ENCODE results near the gene HAGHL. TPM values are rescaled to one million over a fixed set of nuclear protein-coding genes. Genes with fewer than 3 reads are reported as not detected.

Gene HAGHL
- total and polyA plus RNA-seq, 2 donors (not counting 1 experiment from before 2014, with no cell fraction given), result 3.7 to 16.3 TPM

GRCh38 chr16:762595-763268 lies 35.8 kb downstream of the HAGHL start:
- Histone ChIP-seq H3K4me3 (replicated peaks in 1 of 4; ENCODE audit: control extremely low read depth in 1 of 4, insufficient read depth in 1 of 4, low read depth in 3 of 4, low read length in 4 of 4) (no peak overlapping the region), H3K36me3 (ENCODE audit: control insufficient read depth, insufficient read depth, low read length) (no peaks in the 10 kb centered on the region), H3K4me2 (ENCODE audit: extremely low read depth, insufficient read depth, low read length) (no peak overlapping the region), H3K79me2 (ENCODE audit: control insufficient read depth, insufficient read depth, low read length) (no peaks in the 10 kb centered on the region), H3K27me3 (ENCODE audit: control insufficient read depth, insufficient read depth, low read length) (no peaks in the 10 kb centered on the region), H3K27ac (ENCODE audit: insufficient read depth, low read length) (no peak overlapping the region), H3K9ac (ENCODE audit: insufficient read depth, low read length) (no peak overlapping the region), H4K20me1 (ENCODE audit: control insufficient read depth, extremely low read depth, insufficient read depth, low read length) (no peaks in the 10 kb centered on the region), H3K4me1 (ENCODE audit: control insufficient read depth, extremely low read depth, insufficient read depth, low read length) (no peaks in the 10 kb centered on the region), H2AFZ (ENCODE audit: low read length) (no peak overlapping the region), H3K9me3 (ENCODE audit: control insufficient read depth, insufficient read depth, low read depth, low read length) (no peaks in the 10 kb centered on the region)
- no peak for TF ChIP-seq CTCF (conservative IDR thresholded peaks at IDR 0.05 in 1 of 2, IDR thresholded peaks at IDR 0.05 in 1 of 2; ENCODE audit: low read depth in 1 of 2, low read length in 2 of 2)
- TF ChIP-seq EZH2 (IDR thresholded peaks at IDR 0.05; ENCODE audit: low read length, missing control alignments), result no peak
- DNase-seq (ENCODE audit: low read depth in 2 of 2), result no peak

GRCh38 chr16:763369-764183 lies 36.7 kb downstream of the HAGHL start:
- H3K9ac ChIP-seq (ENCODE audit: insufficient read depth, low read length), result no peak overlapping the region
- no peak overlapping the region for H2AFZ ChIP-seq (ENCODE audit: low read length)
- no peaks in the 10 kb centered on the region for H3K27me3 ChIP-seq (ENCODE audit: control insufficient read depth, insufficient read depth, low read length)
- H3K36me3 ChIP-seq (ENCODE audit: control insufficient read depth, insufficient read depth, low read length), result no peaks in the 10 kb centered on the region
- H4K20me1 ChIP-seq (ENCODE audit: control insufficient read depth, extremely low read depth, insufficient read depth, low read length), result no peaks in the 10 kb centered on the region
- H3K4me2 ChIP-seq (ENCODE audit: extremely low read depth, insufficient read depth, low read length), result no peak overlapping the region
- no peaks in the 10 kb centered on the region for H3K9me3 ChIP-seq (ENCODE audit: control insufficient read depth, insufficient read depth, low read depth, low read length)
- TF ChIP-seq CTCF (conservative IDR thresholded peaks at IDR 0.05 in 1 of 2, IDR thresholded peaks at IDR 0.05 in 1 of 2; ENCODE audit: low read depth in 1 of 2, low read length in 2 of 2) (no peak), EZH2 (IDR thresholded peaks at IDR 0.05; ENCODE audit: low read length, missing control alignments) (no peak)
- H3K79me2 ChIP-seq (ENCODE audit: control insufficient read depth, insufficient read depth, low read length), result no peaks in the 10 kb centered on the region
- no peaks in the 10 kb centered on the region for H3K4me1 ChIP-seq (ENCODE audit: control insufficient read depth, extremely low read depth, insufficient read depth, low read length)
- H3K27ac ChIP-seq (ENCODE audit: insufficient read depth, low read length), result no peak overlapping the region
- no peak overlapping the region for H3K4me3 ChIP-seq (replicated peaks in 1 of 4; ENCODE audit: control extremely low read depth in 1 of 4, insufficient read depth in 1 of 4, low read depth in 3 of 4, low read length in 4 of 4)
- no peak for DNase-seq (ENCODE audit: low read depth in 2 of 2)

- no peaks in the 10 kb centered on the region for H3K27me3 ChIP-seq (ENCODE audit: control insufficient read depth, insufficient read depth, low read length)
- no peak for DNase-seq (ENCODE audit: low read depth in 2 of 2)
- H2AFZ ChIP-seq (ENCODE audit: low read length), result no peak overlapping the region
- no peak overlapping the region for H3K4me2 ChIP-seq (ENCODE audit: extremely low read depth, insufficient read depth, low read length)
- TF ChIP-seq EZH2 (IDR thresholded peaks at IDR 0.05; ENCODE audit: low read length, missing control alignments), result no peak
- TF ChIP-seq CTCF (conservative IDR thresholded peaks at IDR 0.05 in 1 of 2, IDR thresholded peaks at IDR 0.05 in 1 of 2; ENCODE audit: low read depth in 1 of 2, low read length in 2 of 2), result no peak
- H3K9me3 ChIP-seq (ENCODE audit: control insufficient read depth, insufficient read depth, low read depth, low read length), result no peaks in the 10 kb centered on the region
- H3K27ac ChIP-seq (ENCODE audit: insufficient read depth, low read length), result no peak overlapping the region
- H3K4me3 ChIP-seq (replicated peaks in 1 of 4; ENCODE audit: control extremely low read depth in 1 of 4, insufficient read depth in 1 of 4, low read depth in 3 of 4, low read length in 4 of 4), result no peak overlapping the region
- H3K4me1 ChIP-seq (ENCODE audit: control insufficient read depth, extremely low read depth, insufficient read depth, low read length), result no peaks in the 10 kb centered on the region
- H4K20me1 ChIP-seq (ENCODE audit: control insufficient read depth, extremely low read depth, insufficient read depth, low read length), result no peaks in the 10 kb centered on the region
- no peaks in the 10 kb centered on the region for H3K36me3 ChIP-seq (ENCODE audit: control insufficient read depth, insufficient read depth, low read length)
- H3K9ac ChIP-seq (ENCODE audit: insufficient read depth, low read length), result no peak overlapping the region
- no peaks in the 10 kb centered on the region for H3K79me2 ChIP-seq (ENCODE audit: control insufficient read depth, insufficient read depth, low read length)
Measured at GRCh38 chr16:764184-764750, 37.4 kb downstream of the HAGHL start.

Measured in fibroblast of lung (primary cell).